CD14-positive monocyte (primary cell): ENCODE measurements around the gene KIF3C. TPM values are rescaled to one million over a fixed set of nuclear protein-coding genes. Genes with fewer than 3 reads are reported as not detected.

Experiments used
- DNase-seq, 3 donors: peaks; one replicate each; pipeline ENCODE4 v3.0.0-alpha.2; 2011 to 2022
- H2AFZ ChIP-seq: 2 replicates; pipeline ENCODE4 v1.6.0; 2012; ENCODE audit warnings: mild to moderate bottlenecking, low read depth, low read length, inconsistent platforms; ENCODE audit not compliant: insufficient read depth, poor library complexity, severe bottlenecking
- H3K27ac ChIP-seq, 2 donors: 1 replicate in 1 of 2; 2 replicates in 1 of 2; pipeline ENCODE4 v1.5.1; 2012 to 2013; ENCODE audit warnings: low read length in 2 of 2, control low read depth in 1 of 2, inconsistent platforms in 1 of 2, low read depth in 1 of 2, mild to moderate bottlenecking in 1 of 2
- H3K27me3 ChIP-seq, 2 donors: one replicate each; pipeline versions ENCODE4 v1.6.0 to v1.6.1; 2011 to 2013; ENCODE audit warnings: low read length in 2 of 2; ENCODE audit not compliant: control insufficient read depth in 2 of 2, insufficient read depth in 2 of 2
- H3K36me3 ChIP-seq, 2 donors: replicated peaks in 1 of 2; 1 replicate in 1 of 2; 2 replicates in 1 of 2; pipeline versions ENCODE4 v1.5.1 to v1.6.1; 2012 to 2013; ENCODE audit warnings: low read length in 2 of 2, control low read depth in 1 of 2, inconsistent platforms in 1 of 2, mild to moderate bottlenecking in 1 of 2; ENCODE audit not compliant: insufficient read depth in 2 of 2, control insufficient read depth in 1 of 2
- H3K4me1 ChIP-seq, 2 donors: 1 replicate in 1 of 2; 2 replicates in 1 of 2; pipeline versions ENCODE4 v1.5.1 to v1.6.1; 2012 to 2013; ENCODE audit warnings: low read length in 2 of 2, control low read depth in 1 of 2, inconsistent platforms in 1 of 2, mild to moderate bottlenecking in 1 of 2, moderate library complexity in 1 of 2; ENCODE audit not compliant: insufficient read depth in 2 of 2, control insufficient read depth in 1 of 2
- H3K4me2 ChIP-seq: replicated peaks from 2 replicates; pipeline ENCODE3; 2012; ENCODE audit warnings: low read length, moderate library complexity, mild to moderate bottlenecking; ENCODE audit not compliant: poor library complexity, severe bottlenecking; ENCODE audit errors: extremely low read depth
- H3K4me3 ChIP-seq, 3 experiments: fragments of 200-600 bp in 1 of 3; sonication (generic) in 1 of 3; replicated peaks in 1 of 3; 1 replicate in 2 of 3; 2 replicates in 1 of 3; pipeline ENCODE4 v1.5.1; 2011 to 2013; ENCODE audit warnings: low read length in 3 of 3, mild to moderate bottlenecking in 3 of 3, control low read depth in 2 of 3, low read depth in 2 of 3, inconsistent platforms in 1 of 3, moderate library complexity in 1 of 3
- H3K79me2 ChIP-seq: 2 replicates; pipeline ENCODE4 v1.6.0; 2012; ENCODE audit warnings: mild to moderate bottlenecking, control low read depth, inconsistent platforms, low read length, moderate library complexity; ENCODE audit not compliant: insufficient read depth
- H3K9ac ChIP-seq: 2 replicates; pipeline ENCODE4 v1.6.0; 2017; ENCODE audit warnings: low read length, mild to moderate bottlenecking; ENCODE audit not compliant: insufficient read depth, poor library complexity, severe bottlenecking
- H3K9me3 ChIP-seq, 2 donors: replicated peaks in 1 of 2; 1 replicate in 1 of 2; 2 replicates in 1 of 2; pipeline versions ENCODE4 v1.5.1 to v1.6.1; 2012 to 2013; ENCODE audit warnings: low read length in 2 of 2, control low read depth in 1 of 2; ENCODE audit not compliant: control insufficient read depth in 1 of 2, insufficient read depth in 1 of 2
- H4K20me1 ChIP-seq: 2 replicates; pipeline ENCODE4 v1.6.0; 2012; ENCODE audit warnings: mild to moderate bottlenecking, low read length, control low read depth, moderate library complexity; ENCODE audit not compliant: insufficient read depth
- H3K27ac Mint-ChIP-seq, 7 donors: one replicate each; pipeline ENCODE4 v1.8.0; 2020; ENCODE audit warnings: mild to moderate bottlenecking in 7 of 7, mixed read lengths in 7 of 7, moderate library complexity in 6 of 7, inconsistent platforms in 2 of 7
- H3K27me3 Mint-ChIP-seq, 3 donors: one replicate each; pipeline ENCODE4 v1.8.0; 2021 to 2022; ENCODE audit warnings: low read depth in 3 of 3, mild to moderate bottlenecking in 3 of 3, mixed read lengths in 3 of 3, moderate library complexity in 3 of 3, inconsistent platforms in 1 of 3
- H3K36me3 Mint-ChIP-seq, 2 donors: one replicate each; pipeline ENCODE4 v1.8.0; 2020; ENCODE audit warnings: mixed read lengths in 2 of 2, inconsistent platforms in 1 of 2, mild to moderate bottlenecking in 1 of 2
- H3K4me1 Mint-ChIP-seq: one replicate; pipeline ENCODE4 v1.8.0; 2020; ENCODE audit warnings: mild to moderate bottlenecking, mixed read lengths
- H3K4me3 Mint-ChIP-seq, 2 donors: one replicate each; pipeline ENCODE4 v1.8.0; 2020; ENCODE audit warnings: mild to moderate bottlenecking in 2 of 2, mixed read lengths in 2 of 2, moderate library complexity in 1 of 2
- H3K9me3 Mint-ChIP-seq, 7 donors: one replicate each; pipeline ENCODE4 v1.8.0; 2020 to 2022; ENCODE audit warnings: mixed read lengths in 7 of 7, mild to moderate bottlenecking in 6 of 7, moderate library complexity in 6 of 7, inconsistent platforms in 2 of 7
- CTCF ChIP-seq: fragments of 200-600 bp; IDR thresholded peaks from one replicate; pipeline ENCODE4 v1.8.0; 2022; ENCODE audit warnings: antibody characterized with exemption, mild to moderate bottlenecking
- WGBS: methylation state at CpG from one replicate; pipeline ENCODE4 v1.1.5; 2013; ENCODE audit warnings: missing lambda C conversion rate; ENCODE audit not compliant: insufficient coverage; 5-methylcytosine and 5-hydroxymethylcytosine counted together
- intact Hi-C, 2 donors: fragments of 100-400 bp; cut with micrococcal nuclease; formaldehyde crosslinking; loops; one replicate each; pipeline versions ENCODE4 v1.15.0 to v1.15.1; 2023
- polyA plus RNA-seq, 3 donors: library from polyadenylated mRNA; depleted of rRNA in 1 of 3; unstranded in 2 of 3; stranded (reverse) in 1 of 3; fragments of 300-500 nt in 2 of 3; fragments of >200 nt in 1 of 3; fragmentation: Illumina TruSeq in 2 of 3; gene quantifications; 1 replicate in 2 of 3; 2 replicates in 1 of 3; pipeline ENCODE4 v1.2.3, GENCODE V29; 2012 to 2021

The KIF3C gene
- polyA plus RNA-seq, 3 donors: 0.28 to 0.97 (median 0.47) TPM

- Histone ChIP-seq H3K27me3 (no peaks in the 10 kb centered on the region), H3K79me2 (no peaks in the 10 kb centered on the region), H2AFZ (no peak overlapping the region), H3K9me3 (no peaks in the 10 kb centered on the region), H3K27ac (no peak overlapping the region), H3K36me3 (no peaks in the 10 kb centered on the region), H3K4me2 (no peak overlapping the region), H4K20me1 (no peaks in the 10 kb centered on the region), H3K4me1 (peaks cover 0 to 3% of the 10 kb centered on the region in 2 donors), H3K4me3 (no peak overlapping the region), H3K9ac (no peak overlapping the region)
- H3K4me1 Mint-ChIP-seq: peaks cover 6% of the 10 kb centered on the region
- no peaks in the 10 kb centered on the region for H3K36me3 Mint-ChIP-seq
- no peak overlapping the region for H3K4me3 Mint-ChIP-seq
- intact Hi-C loops: no loop called here
- peaks cover 0 to 5% (median 4%) of the 10 kb centered on the region in 3 donors for H3K27me3 Mint-ChIP-seq
- no peak for DNase-seq
- H3K27ac Mint-ChIP-seq: no peak overlapping the region
- no peaks in the 10 kb centered on the region for H3K9me3 Mint-ChIP-seq
- no peak for TF ChIP-seq CTCF
These were observed 86.7 kb downstream of the KIF3C start for GRCh38 chr2:25895610-25896009.

- TF ChIP-seq CTCF: no peak
- no peak overlapping the region for H3K27ac Mint-ChIP-seq
- 100% methylated on average over 4 of the region's 7 CpGs for WGBS
These were observed 87.3 kb downstream of the KIF3C start for GRCh38 chr2:25895018-25895417.

More at GRCh38 chr2:25895018-25895417, 87.3 kb downstream of the KIF3C start:
- DNase-seq: no peak
- Histone ChIP-seq H3K4me3 (no peak overlapping the region), H3K4me1 (peaks cover 0 to 3% of the 10 kb centered on the region in 2 donors), H4K20me1 (no peaks in the 10 kb centered on the region), H3K27me3 (no peaks in the 10 kb centered on the region), H3K9ac (no peak overlapping the region), H3K36me3 (no peaks in the 10 kb centered on the region), H3K79me2 (no peaks in the 10 kb centered on the region), H3K4me2 (no peak overlapping the region), H3K27ac (no peak overlapping the region), H2AFZ (no peak overlapping the region), H3K9me3 (no peaks in the 10 kb centered on the region)
- Mint-ChIP-seq H3K27me3 (peaks cover 0 to 5% (median 4%) of the 10 kb centered on the region in 3 donors), H3K36me3 (no peaks in the 10 kb centered on the region), H3K9me3 (no peaks in the 10 kb centered on the region), H3K4me3 (no peak overlapping the region), H3K4me1 (peaks cover 6% of the 10 kb centered on the region)
- intact Hi-C loops: no loop called here
